Liver (tissue), 9 donors: ENCODE data around the gene SHOX. TPM values are rescaled to one million over a fixed set of nuclear protein-coding genes. Genes with fewer than 3 reads are reported as not detected.

ENCODE experiments used
- DNase-seq: peaks from one replicate; pipeline ENCODE4 v3.0.0-alpha.2; 2017; ENCODE audit warnings: low spot score
- H3K27ac ChIP-seq, 2 donors: one replicate each; pipeline ENCODE4 v1.7.0; 2013; ENCODE audit warnings: inconsistent platforms in 2 of 2, low read length in 2 of 2, control low read depth in 1 of 2, low read depth in 1 of 2, mild to moderate bottlenecking in 1 of 2
- H3K27me3 ChIP-seq, 4 donors: one replicate each; pipeline versions ENCODE4 v1.6.1 to v1.7.0; 2013; ENCODE audit warnings: low read length in 3 of 4, inconsistent platforms in 1 of 4, mild to moderate bottlenecking in 1 of 4, moderate library complexity in 1 of 4; ENCODE audit not compliant: control insufficient read depth in 4 of 4, insufficient read depth in 4 of 4
- H3K36me3 ChIP-seq, 4 donors: one replicate each; pipeline versions ENCODE4 v1.6.1 to v1.7.0; 2013; ENCODE audit warnings: low read length in 3 of 4, mild to moderate bottlenecking in 3 of 4, low read depth in 1 of 4, moderate library complexity in 1 of 4; ENCODE audit not compliant: control insufficient read depth in 4 of 4, insufficient read depth in 3 of 4
- H3K4me1 ChIP-seq, 4 donors: one replicate each; pipeline versions ENCODE4 v1.6.1 to v1.7.0; 2013; ENCODE audit warnings: low read length in 3 of 4, mild to moderate bottlenecking in 3 of 4, moderate library complexity in 1 of 4; ENCODE audit not compliant: control insufficient read depth in 4 of 4, insufficient read depth in 4 of 4
- H3K4me3 ChIP-seq, 3 donors: one replicate each; pipeline versions ENCODE4 v1.6.1 to v1.7.0; 2013; ENCODE audit warnings: low read length in 3 of 3, control low read depth in 1 of 3, low read depth in 1 of 3, mild to moderate bottlenecking in 1 of 3
- H3K9ac ChIP-seq, 2 donors: one replicate each; pipeline ENCODE4 v1.7.0; 2013; ENCODE audit warnings: low read length in 2 of 2, mild to moderate bottlenecking in 2 of 2, moderate library complexity in 2 of 2, control low read depth in 1 of 2, low read depth in 1 of 2
- H3K9me3 ChIP-seq, 4 donors: one replicate each; pipeline versions ENCODE4 v1.6.1 to v1.7.0; 2013; ENCODE audit warnings: low read length in 3 of 4; ENCODE audit not compliant: control insufficient read depth in 4 of 4
- EGR1 ChIP-seq, 2 donors: IDR thresholded peaks; 2 replicates each; pipeline ENCODE4 v1.6.1; 2016 to 2018; ENCODE audit warnings: antibody characterized with exemption in 2 of 2, low read depth in 2 of 2
- FOXA1 ChIP-seq: IDR thresholded peaks from 2 replicates; pipeline ENCODE4 v1.6.1; 2016; ENCODE audit warnings: antibody characterized with exemption
- FOXA2 ChIP-seq: IDR thresholded peaks from 2 replicates; pipeline ENCODE4 v1.6.1; 2016; ENCODE audit warnings: antibody characterized with exemption
- GABPA ChIP-seq, 2 donors: IDR thresholded peaks in 1 of 2; conservative IDR thresholded peaks in 1 of 2; 2 replicates each; pipeline ENCODE4 v1.6.1; 2016; ENCODE audit warnings: antibody characterized with exemption in 2 of 2, mild to moderate bottlenecking in 1 of 2, moderate library complexity in 1 of 2
- HNF4A ChIP-seq, 2 donors: conservative IDR thresholded peaks; 2 replicates each; pipeline ENCODE4 v1.6.1; 2016; ENCODE audit warnings: antibody characterized with exemption in 2 of 2, mild to moderate bottlenecking in 2 of 2
- HNF4G ChIP-seq: IDR thresholded peaks from 2 replicates; pipeline ENCODE4 v1.6.1; 2016; ENCODE audit warnings: antibody characterized with exemption
- JUND ChIP-seq, 2 donors: IDR thresholded peaks; 2 replicates each; pipeline ENCODE4 v1.6.1; 2016; ENCODE audit warnings: antibody characterized with exemption in 2 of 2
- NR2F2 ChIP-seq: IDR thresholded peaks from 2 replicates; pipeline ENCODE4 v1.6.1; 2016; ENCODE audit warnings: antibody characterized with exemption
- RAD21 ChIP-seq, 2 donors: IDR thresholded peaks; 2 replicates each; pipeline ENCODE4 v1.6.1; 2016; ENCODE audit warnings: antibody characterized with exemption in 2 of 2, mild to moderate bottlenecking in 2 of 2
- RXRA ChIP-seq, 2 donors: IDR thresholded peaks; 2 replicates each; pipeline ENCODE4 v1.6.1; 2017 to 2018; ENCODE audit warnings: antibody characterized with exemption in 2 of 2, mild to moderate bottlenecking in 1 of 2
- SP1 ChIP-seq: IDR thresholded peaks from 2 replicates; pipeline ENCODE4 v1.6.1; 2018; ENCODE audit warnings: antibody characterized with exemption, mild to moderate bottlenecking
- TAF1 ChIP-seq: conservative IDR thresholded peaks from 2 replicates; pipeline ENCODE4 v1.6.1; 2016; ENCODE audit warnings: antibody characterized with exemption, mild to moderate bottlenecking
- YY1 ChIP-seq: IDR thresholded peaks from 2 replicates; pipeline ENCODE4 v1.6.1; 2016; ENCODE audit warnings: antibody characterized with exemption, mild to moderate bottlenecking
- WGBS: extraction: QIAGEN DNeasy Blood & Tissue Kit; methylation state at CpG from one replicate; pipeline ENCODE4 v1.1.7; 2013; 5-methylcytosine and 5-hydroxymethylcytosine counted together
- polyA plus RNA-seq, 2 donors: library from polyadenylated mRNA; stranded (reverse) in 1 of 2; unstranded in 1 of 2; fragments of 200-250 nt in 1 of 2; fragments of >200 nt in 1 of 2; fragmentation: Nextera tagmentation in 1 of 2; extraction: Ambion mirVana in 1 of 2; gene quantifications; one replicate each; pipeline versions ENCODE4 v1.2.1 to v1.2.3, GENCODE V29; 2013 to 2015
- total RNA-seq, 2 donors: library from RNA; depleted of rRNA; stranded (reverse); fragments of >200 nt; gene quantifications; one replicate each; pipeline ENCODE4 v1.2.3, GENCODE V29; 2014
- TF ChIP-seq, protein P1 (sequence below): fragments of 150-350 bp; IDR thresholded peaks from 2 replicates; pipeline ENCODE4 v1.5.1; 2017; ENCODE audit warnings: improper control_type of control experiment, low read depth, low read length; ENCODE audit not compliant: missing input control
- TF ChIP-seq, protein P2 (sequence below): IDR thresholded peaks from 2 replicates; pipeline ENCODE4 v1.6.1; 2016; ENCODE audit warnings: antibody characterized with exemption
- TF ChIP-seq, protein P3 (sequence below): IDR thresholded peaks from 2 replicates; pipeline ENCODE4 v1.6.1; 2016; ENCODE audit warnings: antibody characterized with exemption
- TF ChIP-seq, protein P4 (sequence below): IDR thresholded peaks from 2 replicates; pipeline ENCODE4 v1.6.1; 2016; ENCODE audit warnings: antibody characterized with exemption
- TF ChIP-seq, protein P5 (sequence below): IDR thresholded peaks from 2 replicates; pipeline ENCODE4 v1.6.1; 2016; ENCODE audit warnings: antibody characterized with exemption, mild to moderate bottlenecking
- donor health status: healthy.
- donor health status: healthy.
- donor health status: healthy.
- donor health status: healthy.
- donor health status: healthy.

Gene SHOX
- total and polyA plus RNA-seq, 4 donors: not detected

DNA sequence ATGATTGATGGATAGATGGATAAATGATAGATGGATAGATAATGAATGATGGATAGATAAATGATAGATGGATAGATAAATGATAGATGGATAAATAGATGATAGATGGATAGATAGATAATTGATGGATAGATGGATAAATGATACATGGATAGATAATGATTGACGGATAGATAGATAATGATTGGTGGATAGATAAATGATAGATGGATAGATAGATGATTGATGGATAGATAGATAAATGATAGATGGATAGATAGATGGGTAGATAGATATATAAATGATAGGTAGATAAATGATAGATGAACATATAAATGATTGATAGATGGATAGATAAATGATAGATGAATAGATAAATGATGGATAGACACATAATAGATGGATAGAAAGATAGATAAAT, 49.5 kb upstream of the SHOX start:
- WGBS: 89% methylated on average over 1 of the region's 1 CpG
- Histone ChIP-seq H3K36me3 (no peaks in the 10 kb centered on the region), H3K9ac (no peak overlapping the region), H3K4me3 (no peak overlapping the region), H3K27ac (no peak overlapping the region), H3K27me3 (no peaks in the 10 kb centered on the region), H3K4me1 (no peaks in the 10 kb centered on the region), H3K9me3 (peaks cover 0 to 6% (median 4%) of the 10 kb centered on the region in 4 donors)
- no peak for DNase-seq
- TF ChIP-seq NR2F2: no peak

DNA sequence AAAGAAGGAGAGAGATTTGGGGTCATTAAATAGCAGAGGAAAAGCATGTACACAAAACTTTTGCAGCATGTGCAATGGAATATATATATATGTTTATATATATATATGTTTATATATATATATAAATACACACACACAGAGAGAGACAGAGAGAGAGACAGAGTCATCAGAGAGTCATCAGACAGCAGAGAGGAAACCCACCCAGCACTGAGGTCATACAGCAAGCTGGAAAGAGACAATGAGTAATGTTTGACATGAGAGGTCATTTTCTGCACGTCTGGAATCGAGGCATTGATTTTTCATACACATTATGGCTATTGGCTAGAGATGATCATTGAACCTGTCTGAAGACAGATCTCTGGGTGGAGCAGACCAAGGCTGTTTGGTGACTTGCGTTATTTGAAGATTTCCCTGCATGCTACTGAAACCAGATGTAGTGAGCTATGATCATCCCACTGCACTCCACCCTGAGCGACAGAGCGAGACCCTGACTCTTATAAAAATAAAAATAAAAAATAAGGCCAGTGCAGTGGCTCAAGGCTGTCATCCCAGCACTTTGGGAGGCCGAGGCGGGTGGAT, 48.8 kb upstream of the SHOX start:
- Histone ChIP-seq H3K4me1 (no peaks in the 10 kb centered on the region), H3K27ac (no peak overlapping the region), H3K9ac (no peak overlapping the region), H3K9me3 (peaks cover 0 to 3% (median 1%) of the 10 kb centered on the region in 4 donors), H3K4me3 (no peak overlapping the region), H3K27me3 (no peaks in the 10 kb centered on the region), H3K36me3 (no peaks in the 10 kb centered on the region)
- TF ChIP-seq, protein P1, sequence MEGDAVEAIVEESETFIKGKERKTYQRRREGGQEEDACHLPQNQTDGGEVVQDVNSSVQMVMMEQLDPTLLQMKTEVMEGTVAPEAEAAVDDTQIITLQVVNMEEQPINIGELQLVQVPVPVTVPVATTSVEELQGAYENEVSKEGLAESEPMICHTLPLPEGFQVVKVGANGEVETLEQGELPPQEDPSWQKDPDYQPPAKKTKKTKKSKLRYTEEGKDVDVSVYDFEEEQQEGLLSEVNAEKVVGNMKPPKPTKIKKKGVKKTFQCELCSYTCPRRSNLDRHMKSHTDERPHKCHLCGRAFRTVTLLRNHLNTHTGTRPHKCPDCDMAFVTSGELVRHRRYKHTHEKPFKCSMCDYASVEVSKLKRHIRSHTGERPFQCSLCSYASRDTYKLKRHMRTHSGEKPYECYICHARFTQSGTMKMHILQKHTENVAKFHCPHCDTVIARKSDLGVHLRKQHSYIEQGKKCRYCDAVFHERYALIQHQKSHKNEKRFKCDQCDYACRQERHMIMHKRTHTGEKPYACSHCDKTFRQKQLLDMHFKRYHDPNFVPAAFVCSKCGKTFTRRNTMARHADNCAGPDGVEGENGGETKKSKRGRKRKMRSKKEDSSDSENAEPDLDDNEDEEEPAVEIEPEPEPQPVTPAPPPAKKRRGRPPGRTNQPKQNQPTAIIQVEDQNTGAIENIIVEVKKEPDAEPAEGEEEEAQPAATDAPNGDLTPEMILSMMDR: no peak
- TF ChIP-seq RAD21 (IDR thresholded peaks at IDR 0.05) (no peak), FOXA2 (no peak), FOXA1 (no peak), JUND (IDR thresholded peaks at IDR 0.05) (no peak), HNF4A (conservative IDR thresholded peaks at IDR 0.05) (no peak), YY1 (no peak), RXRA (IDR thresholded peaks at IDR 0.05) (no peak), GABPA (IDR thresholded peaks at IDR 0.05 in 1 of 2, conservative IDR thresholded peaks at IDR 0.05 in 1 of 2) (no peak), SP1 (no peak), EGR1 (IDR thresholded peaks at IDR 0.05; ENCODE audit: low read depth in 2 of 2) (no peak), TAF1 (no peak), HNF4G (no peak), NR2F2 (no peak)
- TF ChIP-seq, protein P2, sequence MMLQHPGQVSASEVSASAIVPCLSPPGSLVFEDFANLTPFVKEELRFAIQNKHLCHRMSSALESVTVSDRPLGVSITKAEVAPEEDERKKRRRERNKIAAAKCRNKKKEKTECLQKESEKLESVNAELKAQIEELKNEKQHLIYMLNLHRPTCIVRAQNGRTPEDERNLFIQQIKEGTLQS: no peak
- TF ChIP-seq, protein P3, sequence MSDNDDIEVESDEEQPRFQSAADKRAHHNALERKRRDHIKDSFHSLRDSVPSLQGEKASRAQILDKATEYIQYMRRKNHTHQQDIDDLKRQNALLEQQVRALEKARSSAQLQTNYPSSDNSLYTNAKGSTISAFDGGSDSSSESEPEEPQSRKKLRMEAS: no peak
- TF ChIP-seq, protein P4, sequence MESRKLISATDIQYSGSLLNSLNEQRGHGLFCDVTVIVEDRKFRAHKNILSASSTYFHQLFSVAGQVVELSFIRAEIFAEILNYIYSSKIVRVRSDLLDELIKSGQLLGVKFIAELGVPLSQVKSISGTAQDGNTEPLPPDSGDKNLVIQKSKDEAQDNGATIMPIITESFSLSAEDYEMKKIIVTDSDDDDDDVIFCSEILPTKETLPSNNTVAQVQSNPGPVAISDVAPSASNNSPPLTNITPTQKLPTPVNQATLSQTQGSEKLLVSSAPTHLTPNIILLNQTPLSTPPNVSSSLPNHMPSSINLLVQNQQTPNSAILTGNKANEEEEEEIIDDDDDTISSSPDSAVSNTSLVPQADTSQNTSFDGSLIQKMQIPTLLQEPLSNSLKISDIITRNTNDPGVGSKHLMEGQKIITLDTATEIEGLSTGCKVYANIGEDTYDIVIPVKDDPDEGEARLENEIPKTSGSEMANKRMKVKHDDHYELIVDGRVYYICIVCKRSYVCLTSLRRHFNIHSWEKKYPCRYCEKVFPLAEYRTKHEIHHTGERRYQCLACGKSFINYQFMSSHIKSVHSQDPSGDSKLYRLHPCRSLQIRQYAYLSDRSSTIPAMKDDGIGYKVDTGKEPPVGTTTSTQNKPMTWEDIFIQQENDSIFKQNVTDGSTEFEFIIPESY: no peak
- TF ChIP-seq, protein P5, sequence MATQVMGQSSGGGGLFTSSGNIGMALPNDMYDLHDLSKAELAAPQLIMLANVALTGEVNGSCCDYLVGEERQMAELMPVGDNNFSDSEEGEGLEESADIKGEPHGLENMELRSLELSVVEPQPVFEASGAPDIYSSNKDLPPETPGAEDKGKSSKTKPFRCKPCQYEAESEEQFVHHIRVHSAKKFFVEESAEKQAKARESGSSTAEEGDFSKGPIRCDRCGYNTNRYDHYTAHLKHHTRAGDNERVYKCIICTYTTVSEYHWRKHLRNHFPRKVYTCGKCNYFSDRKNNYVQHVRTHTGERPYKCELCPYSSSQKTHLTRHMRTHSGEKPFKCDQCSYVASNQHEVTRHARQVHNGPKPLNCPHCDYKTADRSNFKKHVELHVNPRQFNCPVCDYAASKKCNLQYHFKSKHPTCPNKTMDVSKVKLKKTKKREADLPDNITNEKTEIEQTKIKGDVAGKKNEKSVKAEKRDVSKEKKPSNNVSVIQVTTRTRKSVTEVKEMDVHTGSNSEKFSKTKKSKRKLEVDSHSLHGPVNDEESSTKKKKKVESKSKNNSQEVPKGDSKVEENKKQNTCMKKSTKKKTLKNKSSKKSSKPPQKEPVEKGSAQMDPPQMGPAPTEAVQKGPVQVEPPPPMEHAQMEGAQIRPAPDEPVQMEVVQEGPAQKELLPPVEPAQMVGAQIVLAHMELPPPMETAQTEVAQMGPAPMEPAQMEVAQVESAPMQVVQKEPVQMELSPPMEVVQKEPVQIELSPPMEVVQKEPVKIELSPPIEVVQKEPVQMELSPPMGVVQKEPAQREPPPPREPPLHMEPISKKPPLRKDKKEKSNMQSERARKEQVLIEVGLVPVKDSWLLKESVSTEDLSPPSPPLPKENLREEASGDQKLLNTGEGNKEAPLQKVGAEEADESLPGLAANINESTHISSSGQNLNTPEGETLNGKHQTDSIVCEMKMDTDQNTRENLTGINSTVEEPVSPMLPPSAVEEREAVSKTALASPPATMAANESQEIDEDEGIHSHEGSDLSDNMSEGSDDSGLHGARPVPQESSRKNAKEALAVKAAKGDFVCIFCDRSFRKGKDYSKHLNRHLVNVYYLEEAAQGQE: no peak
- no peak for DNase-seq
- WGBS: 54% methylated on average over 7 of the region's 7 CpGs
